Hepatocyte (in vitro differentiated cells): ENCODE results near the gene NRIP1.

Experiments
- CTCF ChIP-seq: fragments of 200-600 bp; sonication (generic); IDR thresholded peaks from 2 replicates; pipeline ENCODE4 v1.5.1; 2016; ENCODE audit warnings: antibody characterized with exemption, mild to moderate bottlenecking; ENCODE audit not compliant: poor library complexity
- EZH2 ChIP-seq: fragments of 200-600 bp; sonication (generic); IDR thresholded peaks from 2 replicates; pipeline ENCODE4 v1.6.1; 2016; ENCODE audit warnings: antibody characterized with exemption, mild to moderate bottlenecking, borderline replicate concordance
- EZH2phosphoT487 ChIP-seq: fragments of 200-600 bp; sonication (generic); IDR thresholded peaks from one replicate; pipeline ENCODE4 v1.6.1; 2018; ENCODE audit warnings: antibody characterized with exemption, mild to moderate bottlenecking, low read depth, moderate library complexity; ENCODE audit not compliant: unreplicated experiment, severe bottlenecking

GRCh38 chr21:15065392-15066122, 757 bp upstream of the NRIP1 start:
- no peak for TF ChIP-seq CTCF
- no peak for TF ChIP-seq EZH2
- TF ChIP-seq EZH2phosphoT487 = no peak
